ENCODE results near the gene BICRAL. TPM values are rescaled to one million over a fixed set of nuclear protein-coding genes. Genes with fewer than 3 reads are reported as not detected.

BICRAL gene
- total RNA-seq, 1 experiment from 2014 or later = 9.7 TPM

DNA sequence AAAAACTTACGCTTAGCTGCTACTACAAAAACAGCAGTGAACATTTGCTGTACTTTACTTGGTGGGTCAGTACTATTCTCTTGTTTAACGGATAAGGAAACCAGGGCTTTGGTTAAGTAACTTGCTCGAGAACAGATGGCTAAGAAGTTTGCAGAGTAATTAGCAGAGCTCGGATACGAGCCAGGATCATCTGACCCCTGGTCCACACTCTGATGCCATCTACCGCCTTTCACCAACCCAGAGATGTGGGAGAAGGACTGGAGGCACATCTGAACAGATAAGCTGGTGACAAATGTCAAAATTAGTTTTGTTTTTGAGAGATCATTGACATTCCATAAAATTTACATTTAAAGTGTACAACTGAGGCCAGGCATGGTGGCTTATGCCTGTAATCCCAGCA is 78.6 kb downstream of the BICRAL start (continued):
- TF ChIP-seq, protein P1, sequence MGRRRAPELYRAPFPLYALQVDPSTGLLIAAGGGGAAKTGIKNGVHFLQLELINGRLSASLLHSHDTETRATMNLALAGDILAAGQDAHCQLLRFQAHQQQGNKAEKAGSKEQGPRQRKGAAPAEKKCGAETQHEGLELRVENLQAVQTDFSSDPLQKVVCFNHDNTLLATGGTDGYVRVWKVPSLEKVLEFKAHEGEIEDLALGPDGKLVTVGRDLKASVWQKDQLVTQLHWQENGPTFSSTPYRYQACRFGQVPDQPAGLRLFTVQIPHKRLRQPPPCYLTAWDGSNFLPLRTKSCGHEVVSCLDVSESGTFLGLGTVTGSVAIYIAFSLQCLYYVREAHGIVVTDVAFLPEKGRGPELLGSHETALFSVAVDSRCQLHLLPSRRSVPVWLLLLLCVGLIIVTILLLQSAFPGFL (CRISPR knock-in tag; IDR thresholded peaks at IDR 0.05; ENCODE audit: borderline replicate concordance) = no peak
- no peak for TF ChIP-seq RELA (CRISPR knock-in tag; IDR thresholded peaks at IDR 0.05; ENCODE audit: borderline replicate concordance)
- no peak for TF ChIP-seq HMGXB4 (CRISPR knock-in tag; IDR thresholded peaks at IDR 0.05)

DNA sequence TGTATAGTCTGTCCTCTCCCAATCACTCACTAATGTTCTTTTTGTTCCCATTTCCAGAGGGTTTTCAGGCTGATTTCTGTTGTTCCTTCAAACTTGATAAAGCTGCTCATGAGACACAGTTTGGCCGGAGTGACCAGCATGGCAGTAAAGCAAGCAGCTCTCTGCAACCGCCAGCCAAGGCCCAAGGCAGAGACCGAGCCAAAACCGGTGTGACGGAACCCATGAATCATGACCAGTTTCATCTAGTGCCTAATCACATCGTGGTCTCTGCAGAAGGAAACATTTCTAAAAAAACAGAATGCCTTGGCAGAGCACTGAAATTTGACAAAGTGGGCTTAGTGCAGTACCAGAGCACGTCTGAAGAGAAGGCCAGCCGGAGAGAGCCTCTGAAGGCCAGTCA is 82.8 kb downstream of the BICRAL start:
- H3K27ac Mint-ChIP-seq = peak overlapping the region; percentile 33; the same call in 1 of the 2 replicates
- TF ChIP-seq JUN (CRISPR knock-in tag; IDR thresholded peaks at IDR 0.05) = no peak
- no peak for TF ChIP-seq ZNF396 (CRISPR knock-in tag; IDR thresholded peaks at IDR 0.05; ENCODE audit: borderline replicate concordance)
- no peak for TF ChIP-seq ARID4B (CRISPR knock-in tag; IDR thresholded peaks at IDR 0.05; ENCODE audit: borderline replicate concordance)
- H3K4me1 Mint-ChIP-seq = no peaks in the 10 kb centered on the region
- H3K27me3 Mint-ChIP-seq (ENCODE audit: low read depth) = no peaks in the 10 kb centered on the region
- no peaks in the 10 kb centered on the region for H3K9me3 Mint-ChIP-seq
- ATAC-seq (no peak), DNase-seq (ENCODE audit: low spot score) (no peak)
- ChIA-PET POLR2A (no interaction called here), CTCF (interaction anchor here (1.6 kb wide), 1 partner anchor 203 kb away, joined by 4 read pairs; no protein-coding TSS in a partner anchor)
- peaks cover 36% of the 10 kb centered on the region for H3K36me3 Mint-ChIP-seq
- H3K4me3 Mint-ChIP-seq = no peak overlapping the region

DNA sequence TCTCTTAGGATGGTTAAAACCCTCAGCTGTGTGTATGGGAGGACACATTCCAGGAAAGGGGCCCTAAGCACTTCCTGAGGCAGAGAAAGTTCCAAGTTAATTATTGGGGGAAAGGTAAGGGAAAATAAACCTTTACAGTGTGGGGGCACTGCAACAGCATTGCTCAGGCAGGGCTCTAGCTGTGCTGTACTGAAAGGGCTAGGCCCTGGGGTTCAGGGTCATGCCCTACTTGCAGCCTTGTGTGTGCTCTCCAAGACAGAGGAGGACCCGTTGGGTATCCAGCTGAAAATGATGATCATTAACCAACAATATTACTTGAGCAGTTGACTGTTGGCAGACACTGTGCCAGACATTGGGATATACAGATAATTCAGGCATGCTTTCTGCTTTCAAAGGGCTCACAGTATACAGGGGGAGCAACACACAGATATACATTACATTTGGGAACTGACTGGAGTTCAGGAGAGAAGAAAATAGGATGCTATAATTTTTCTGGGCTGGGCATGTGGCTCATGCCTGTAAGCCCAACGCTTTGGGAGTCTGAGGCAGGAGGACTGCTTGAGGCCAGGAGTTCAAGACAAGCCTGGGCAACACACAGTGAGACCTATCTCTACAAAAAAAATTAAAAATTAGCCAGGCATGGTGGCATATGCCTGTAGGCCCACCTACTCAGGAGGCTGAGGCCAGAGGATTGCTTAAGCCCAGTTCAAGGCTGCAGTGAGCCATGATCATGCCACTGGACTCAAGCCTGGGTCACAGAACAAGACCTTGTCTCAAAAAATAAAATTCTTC is 88.5 kb downstream of the BICRAL start:
- no peak for ATAC-seq
- DNase-seq (ENCODE audit: low spot score) = no peak
- Mint-ChIP-seq H3K9me3 (no peaks in the 10 kb centered on the region), H3K27me3 (ENCODE audit: low read depth) (no peaks in the 10 kb centered on the region), H3K27ac (peak overlapping the region; percentile 76), H3K4me1 (no peaks in the 10 kb centered on the region), H3K4me3 (no peak overlapping the region), H3K36me3 (peaks cover 5% of the 10 kb centered on the region; the same call in 1 of the 2 replicates)
- CTCF ChIA-PET = no interaction called here
- POLR2A ChIA-PET = no interaction called here
- TF ChIP-seq CBFB (CRISPR knock-in tag; IDR thresholded peaks at IDR 0.05; ENCODE audit: low read depth) = no peak
- no peak for TF ChIP-seq SP1 (CRISPR knock-in tag; conservative IDR thresholded peaks at IDR 0.05)
- no peak for TF ChIP-seq ZNF671 (CRISPR knock-in tag; IDR thresholded peaks at IDR 0.05)
- no peak for TF ChIP-seq ELF4 (CRISPR knock-in tag; IDR thresholded peaks at IDR 0.05; ENCODE audit: low read depth)
- TF ChIP-seq TP53 (CRISPR knock-in tag; IDR thresholded peaks at IDR 0.05) = no peak
- TF ChIP-seq HMGA2 (CRISPR knock-in tag; IDR thresholded peaks at IDR 0.05) = no peak
- TF ChIP-seq, protein P2, sequence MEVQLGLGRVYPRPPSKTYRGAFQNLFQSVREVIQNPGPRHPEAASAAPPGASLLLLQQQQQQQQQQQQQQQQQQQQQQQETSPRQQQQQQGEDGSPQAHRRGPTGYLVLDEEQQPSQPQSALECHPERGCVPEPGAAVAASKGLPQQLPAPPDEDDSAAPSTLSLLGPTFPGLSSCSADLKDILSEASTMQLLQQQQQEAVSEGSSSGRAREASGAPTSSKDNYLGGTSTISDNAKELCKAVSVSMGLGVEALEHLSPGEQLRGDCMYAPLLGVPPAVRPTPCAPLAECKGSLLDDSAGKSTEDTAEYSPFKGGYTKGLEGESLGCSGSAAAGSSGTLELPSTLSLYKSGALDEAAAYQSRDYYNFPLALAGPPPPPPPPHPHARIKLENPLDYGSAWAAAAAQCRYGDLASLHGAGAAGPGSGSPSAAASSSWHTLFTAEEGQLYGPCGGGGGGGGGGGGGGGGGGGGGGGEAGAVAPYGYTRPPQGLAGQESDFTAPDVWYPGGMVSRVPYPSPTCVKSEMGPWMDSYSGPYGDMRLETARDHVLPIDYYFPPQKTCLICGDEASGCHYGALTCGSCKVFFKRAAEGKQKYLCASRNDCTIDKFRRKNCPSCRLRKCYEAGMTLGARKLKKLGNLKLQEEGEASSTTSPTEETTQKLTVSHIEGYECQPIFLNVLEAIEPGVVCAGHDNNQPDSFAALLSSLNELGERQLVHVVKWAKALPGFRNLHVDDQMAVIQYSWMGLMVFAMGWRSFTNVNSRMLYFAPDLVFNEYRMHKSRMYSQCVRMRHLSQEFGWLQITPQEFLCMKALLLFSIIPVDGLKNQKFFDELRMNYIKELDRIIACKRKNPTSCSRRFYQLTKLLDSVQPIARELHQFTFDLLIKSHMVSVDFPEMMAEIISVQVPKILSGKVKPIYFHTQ (CRISPR knock-in tag; IDR thresholded peaks at IDR 0.05) = no peak
- no peak for TF ChIP-seq FOXP4 (CRISPR knock-in tag; IDR thresholded peaks at IDR 0.05)
- TF ChIP-seq ZNF219 (CRISPR knock-in tag; IDR thresholded peaks at IDR 0.05; ENCODE audit: borderline replicate concordance) = no peak
- no peak for TF ChIP-seq FOXP1 (CRISPR knock-in tag; IDR thresholded peaks at IDR 0.05; ENCODE audit: borderline replicate concordance)
- TF ChIP-seq TEAD4 (CRISPR knock-in tag; IDR thresholded peaks at IDR 0.05) = no peak

Measured in WTC11 (cell line).